HCT116 (cell line): ENCODE results near the gene SLC10A3. TPM values are rescaled to one million over a fixed set of nuclear protein-coding genes. Genes with fewer than 3 reads are reported as not detected.

ENCODE experiments used
- ATAC-seq: fragments of 200-7000 bp; cut with Tn5 transposase; 2 replicates; pipeline ENCODE4 v1.9.1; 2020; ENCODE audit warnings: mild to moderate bottlenecking, moderate library complexity
- BruUV-seq: library from RNA; stranded (reverse); fragments of 400-500 nt; replicated peaks from 2 replicates; lab custom pipeline; 2021; lab: Mats Ljungman, UMichigan
- CTCF ChIA-PET: fragments of 300-600 bp; sonication (Branson Sonifier 250); formaldehyde crosslinking; loops from one replicate; lab custom pipeline; 2021; ENCODE audit warnings: antibody characterized with exemption; lab: Charles Lee
- POLR2A ChIA-PET: fragments of 300-600, 350-600 bp; sonication (Branson Sonifier 250); formaldehyde crosslinking; loops from one replicate; lab custom pipeline; 2021; ENCODE audit warnings: antibody characterized with exemption; lab: Charles Lee
- RAD21 ChIA-PET, 2 experiments: fragments of 300-600 bp; sonication (Branson Sonifier 250); formaldehyde crosslinking; loops; one replicate each; lab custom pipeline; 2023; ENCODE audit warnings: low total read pairs in 2 of 2; ENCODE audit not compliant: uncharacterized antibody in 2 of 2, unreplicated experiment in 2 of 2, low non-redundant PET in 1 of 2; lab: Charles Lee
- DNase-seq: peaks from one replicate; pipeline ENCODE4 v3.0.0-alpha.2; 2010; ENCODE audit warnings: low read depth, low spot score
- H2AFZ ChIP-seq: fragments of 200-600 bp; shearing (Covaris generic), sonication (generic); 2 replicates; pipeline ENCODE4 v1.6.1; 2017; ENCODE audit warnings: low read depth, mixed run types, mixed read lengths, antibody characterized with exemption, low read length; ENCODE audit not compliant: poor library complexity, severe bottlenecking
- H3K27ac ChIP-seq: 2 replicates; pipeline ENCODE4 v1.5.1; 2012; ENCODE audit warnings: low read depth, low read length
- H3K27me3 ChIP-seq: fragments of 200-600 bp; sonication (generic); 2 replicates; pipeline ENCODE4 v1.6.1; 2016; ENCODE audit warnings: mixed run types, low read length, mixed read lengths; ENCODE audit not compliant: insufficient read depth
- H3K36me3 ChIP-seq, 2 experiments: fragments of 200-500 bp in 1 of 2; fragments of 200-600 bp in 1 of 2; sonication (Bioruptor generic) in 1 of 2; sonication (generic) in 1 of 2; 2 replicates each; pipeline versions ENCODE4 v1.5.1 to v1.6.1; 2014 to 2016; ENCODE audit warnings: low read length in 2 of 2, inconsistent platforms in 1 of 2, mixed read lengths in 1 of 2, mixed run types in 1 of 2; ENCODE audit not compliant: insufficient read depth in 2 of 2, control insufficient read depth in 1 of 2
- H3K4me1 ChIP-seq, 2 experiments: fragments of 200-600 bp in 1 of 2; sonication (generic) in 1 of 2; 2 replicates each; pipeline versions ENCODE4 v1.5.1 to v1.6.1; 2012 to 2017; ENCODE audit warnings: low read length in 2 of 2, inconsistent platforms in 1 of 2, mild to moderate bottlenecking in 1 of 2, mixed read lengths in 1 of 2, mixed run types in 1 of 2, moderate library complexity in 1 of 2; ENCODE audit not compliant: insufficient read depth in 2 of 2, control insufficient read depth in 1 of 2
- H3K4me2 ChIP-seq: fragments of 200-600 bp; sonication (generic); 2 replicates; pipeline ENCODE4 v1.6.1; 2017; ENCODE audit warnings: mixed run types, low read length, mixed read lengths
- H3K4me3 ChIP-seq, 2 experiments: fragments of 200-600 bp in 1 of 2; sonication (generic) in 1 of 2; replicated peaks in 1 of 2; 2 replicates each; pipeline ENCODE4 v1.5.1; 2011 to 2016; ENCODE audit warnings: low read length in 2 of 2, control low read depth in 1 of 2, low read depth in 1 of 2, mild to moderate bottlenecking in 1 of 2, mixed read lengths in 1 of 2, mixed run types in 1 of 2
- H3K79me2 ChIP-seq: fragments of 200-600 bp; sonication (generic); 2 replicates; pipeline ENCODE4 v1.6.1; 2017; ENCODE audit warnings: mild to moderate bottlenecking, mixed run types, low read length, moderate library complexity, mixed read lengths; ENCODE audit not compliant: insufficient read depth
- H3K9ac ChIP-seq: fragments of 200-600 bp; sonication (generic); 2 replicates; pipeline ENCODE4 v1.6.1; 2016; ENCODE audit warnings: low read length, mixed read lengths
- H3K9me2 ChIP-seq: fragments of 200-600 bp; sonication (generic), shearing (Covaris generic); 2 replicates; pipeline ENCODE4 v1.6.1; 2017; ENCODE audit warnings: mixed run types, mild to moderate bottlenecking, moderate library complexity; ENCODE audit not compliant: insufficient read depth
- H3K9me3 ChIP-seq, 2 experiments: fragments of 200-500 bp in 1 of 2; fragments of 200-600 bp in 1 of 2; sonication (Bioruptor generic) in 1 of 2; sonication (generic) in 1 of 2; 2 replicates each; pipeline ENCODE4 v1.6.1; 2014 to 2017; ENCODE audit warnings: low read length in 2 of 2, mixed read lengths in 2 of 2, inconsistent platforms in 1 of 2, low read depth in 1 of 2, mild to moderate bottlenecking in 1 of 2, mixed run types in 1 of 2, moderate library complexity in 1 of 2; ENCODE audit not compliant: control insufficient read depth in 1 of 2, insufficient read depth in 1 of 2
- H4K20me1 ChIP-seq: fragments of 200-600 bp; sonication (generic), shearing (Covaris generic); 2 replicates; pipeline ENCODE4 v1.6.1; 2017; ENCODE audit warnings: mixed run types, mild to moderate bottlenecking, moderate library complexity; ENCODE audit not compliant: insufficient read depth
- CEBPB ChIP-seq: IDR thresholded peaks from 2 replicates; pipeline ENCODE4 v1.6.1; 2012; ENCODE audit warnings: low read depth
- FOSL1 ChIP-seq: IDR thresholded peaks from 2 replicates; pipeline ENCODE4 v1.6.1; 2012; ENCODE audit warnings: low read depth
- POLR2A ChIP-seq: IDR thresholded peaks from 2 replicates; pipeline ENCODE4 v1.7.0; 2011; ENCODE audit warnings: borderline replicate concordance; ENCODE audit not compliant: insufficient read depth, insufficient read length; ENCODE audit errors: extremely low read depth
- RAD21 ChIP-seq: IDR thresholded peaks from 2 replicates; pipeline ENCODE4 v1.6.1; 2012; ENCODE audit warnings: low read depth, mild to moderate bottlenecking
- REST ChIP-seq: IDR thresholded peaks from 2 replicates; pipeline ENCODE4 v1.6.1; 2012; ENCODE audit warnings: low read depth
- SP1 ChIP-seq: IDR thresholded peaks from 2 replicates; pipeline ENCODE4 v1.6.1; 2012; ENCODE audit warnings: low read depth
- TCF7L2 ChIP-seq: IDR thresholded peaks from 2 replicates; pipeline ENCODE4 v1.7.0; 2011; ENCODE audit warnings: borderline replicate concordance, inconsistent platforms; ENCODE audit not compliant: insufficient read depth, insufficient read length; ENCODE audit errors: extremely low read depth
- intact Hi-C: fragments of 100-400 bp; cut with micrococcal nuclease; formaldehyde crosslinking; loops from 2 replicates; pipeline ENCODE4 v1.10.0; 2022
- total RNA-seq: library from RNA; stranded (reverse); gene quantifications from one replicate; pipeline ENCODE4 v1.2.1, GENCODE V29; 2021; ENCODE audit not compliant: unreplicated experiment
- TF ChIP-seq, protein P1 (sequence below): IDR thresholded peaks from 2 replicates; pipeline ENCODE4 v1.6.1; 2012
- TF ChIP-seq, protein P2 (sequence below): IDR thresholded peaks from 2 replicates; pipeline ENCODE4 v1.6.1; 2011; ENCODE audit warnings: mild to moderate bottlenecking, low read length, moderate library complexity; ENCODE audit not compliant: insufficient replicate concordance; ENCODE audit errors: extremely low read depth

The SLC10A3 gene
- total RNA-seq, 1 experiment from 2014 or later = 16.2 TPM

DNA sequence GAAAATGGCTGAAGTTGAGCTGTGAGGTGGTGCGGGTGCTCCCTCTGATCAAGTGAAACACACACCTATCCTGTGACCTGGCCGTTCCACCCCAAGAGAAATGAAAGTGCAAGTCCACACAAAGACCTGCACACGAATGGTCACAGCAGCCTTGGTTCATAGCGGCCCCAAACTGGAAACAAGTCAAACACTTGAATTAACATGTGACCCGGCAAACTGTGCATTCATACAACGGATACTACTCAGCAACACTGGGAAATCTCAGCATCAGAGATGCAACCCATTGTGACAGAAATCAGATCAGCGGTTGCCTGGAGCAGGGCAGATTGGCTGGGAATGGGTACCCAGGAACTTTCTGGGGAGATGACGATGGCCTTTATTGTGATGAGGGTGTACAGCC lies 48.6 kb upstream of the SLC10A3 start:
- ChIA-PET CTCF (no interaction called here), RAD21 (no interaction called here), POLR2A (no interaction called here)
- TF ChIP-seq REST = no peak
- TF ChIP-seq, protein P1, sequence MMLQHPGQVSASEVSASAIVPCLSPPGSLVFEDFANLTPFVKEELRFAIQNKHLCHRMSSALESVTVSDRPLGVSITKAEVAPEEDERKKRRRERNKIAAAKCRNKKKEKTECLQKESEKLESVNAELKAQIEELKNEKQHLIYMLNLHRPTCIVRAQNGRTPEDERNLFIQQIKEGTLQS = no peak
- TF ChIP-seq TCF7L2 = no peak
- TF ChIP-seq SP1 = no peak
- no peak for TF ChIP-seq FOSL1
- no peak for TF ChIP-seq CEBPB
- no peak for TF ChIP-seq POLR2A
- TF ChIP-seq RAD21 = no peak
- TF ChIP-seq, protein P2, sequence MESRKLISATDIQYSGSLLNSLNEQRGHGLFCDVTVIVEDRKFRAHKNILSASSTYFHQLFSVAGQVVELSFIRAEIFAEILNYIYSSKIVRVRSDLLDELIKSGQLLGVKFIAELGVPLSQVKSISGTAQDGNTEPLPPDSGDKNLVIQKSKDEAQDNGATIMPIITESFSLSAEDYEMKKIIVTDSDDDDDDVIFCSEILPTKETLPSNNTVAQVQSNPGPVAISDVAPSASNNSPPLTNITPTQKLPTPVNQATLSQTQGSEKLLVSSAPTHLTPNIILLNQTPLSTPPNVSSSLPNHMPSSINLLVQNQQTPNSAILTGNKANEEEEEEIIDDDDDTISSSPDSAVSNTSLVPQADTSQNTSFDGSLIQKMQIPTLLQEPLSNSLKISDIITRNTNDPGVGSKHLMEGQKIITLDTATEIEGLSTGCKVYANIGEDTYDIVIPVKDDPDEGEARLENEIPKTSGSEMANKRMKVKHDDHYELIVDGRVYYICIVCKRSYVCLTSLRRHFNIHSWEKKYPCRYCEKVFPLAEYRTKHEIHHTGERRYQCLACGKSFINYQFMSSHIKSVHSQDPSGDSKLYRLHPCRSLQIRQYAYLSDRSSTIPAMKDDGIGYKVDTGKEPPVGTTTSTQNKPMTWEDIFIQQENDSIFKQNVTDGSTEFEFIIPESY = no peak
- Histone ChIP-seq H3K4me1 (peaks cover 20 to 27% of the 10 kb centered on the region in 2 experiments), H3K36me3 (peaks cover 0 to 11% of the 10 kb centered on the region in 2 experiments; a peak in 2 of 4 replicates), H3K79me2 (0 out of 2 replicates have a peak, but pooled peaks cover 3% of the 10 kb centered on the region), H4K20me1 (no peaks in the 10 kb centered on the region), H3K9me3 (no peaks in the 10 kb centered on the region), H3K9ac (no peak overlapping the region), H3K27me3 (no peaks in the 10 kb centered on the region), H3K27ac (no peak overlapping the region), H2AFZ (no peak overlapping the region), H3K4me3 (no peak overlapping the region), H3K9me2 (no peaks in the 10 kb centered on the region), H3K4me2 (no peak overlapping the region)
- BruUV-seq = no TSS peak
- DNase-seq = no peak
- ATAC-seq = no peak
- intact Hi-C loops = no loop called here
